ENCODE results near the gene FAM83D. TPM values are rescaled to one million over a fixed set of nuclear protein-coding genes. Genes with fewer than 3 reads are reported as not detected.
"Not testable (repeated sequence)": the region's sequence is repeated elsewhere in the genome, so short reads cannot be mapped to it uniquely, and the experiment has no call there.

Gene FAM83D
- polyA plus RNA-seq, 2 of the 4 experiments (the other 2 are of a cell fraction): 57.1 to 58.3 TPM

GRCh38 chr20:38995536-38996044, 69.4 kb downstream of the FAM83D start:
- DNase-seq (ENCODE audit: low read depth in 1 of 2, low spot score in 1 of 2): no peak
- POLR2A ChIA-PET: no interaction called here
- WGBS (ENCODE audit: missing lambda C conversion rate): 91% methylated on average over 3 of the region's 3 CpGs
- no peak for FAIRE-seq
- no peak for TF ChIP-seq EP300 (IDR thresholded peaks at IDR 0.05)
- TF ChIP-seq SREBF2 (IDR thresholded peaks at IDR 0.05): no peak
- TF ChIP-seq ELK1 (IDR thresholded peaks at IDR 0.05; ENCODE audit: low read depth, low read length): no peak
- no peak for TF ChIP-seq CTCF (IDR thresholded peaks at IDR 0.05)
- TF ChIP-seq ZSCAN20 (CRISPR knock-in tag; IDR thresholded peaks at IDR 0.05): no peak
- no peak for TF ChIP-seq NPAS2 (CRISPR knock-in tag; IDR thresholded peaks at IDR 0.05; ENCODE audit: borderline replicate concordance)
- no peak for TF ChIP-seq REST (IDR thresholded peaks at IDR 0.05)
- no peak for TF ChIP-seq PHF8 (IDR thresholded peaks at IDR 0.05; ENCODE audit: borderline replicate concordance, low read depth)
- no peak for TF ChIP-seq RFX5 (IDR thresholded peaks at IDR 0.05)
- TF ChIP-seq TP53 (CRISPR knock-in tag; IDR thresholded peaks at IDR 0.05): no peak
- no peak for TF ChIP-seq HES2 (IDR thresholded peaks at IDR 0.05)
- TF ChIP-seq HOXB13 (CRISPR knock-in tag; IDR thresholded peaks at IDR 0.05; ENCODE audit: low read depth): no peak
- no peak for TF ChIP-seq HEYL (CRISPR knock-in tag; IDR thresholded peaks at IDR 0.05)
- CTCF ChIA-PET: interaction anchor here (0.7 to 1.3 kb wide), 3 partner anchors 9 to 629 kb away, joined by 3 read pairs; no protein-coding TSS in a partner anchor
- no peak overlapping the region for H3K4me3 ChIP-seq
- H3K27ac ChIP-seq: no peak overlapping the region
- ATAC-seq: no peak
- no peak overlapping the region for H3K4me2 ChIP-seq
- H3K4me1 ChIP-seq: no peaks in the 10 kb centered on the region
- no peaks in the 10 kb centered on the region for H3K9me3 ChIP-seq

- ATAC-seq; H3K4me2 ChIP-seq; FAIRE-seq; H3K9me3 ChIP-seq; H3K4me3 ChIP-seq; DNase-seq (ENCODE audit: low read depth in 1 of 2, low spot score in 1 of 2); POLR2A ChIA-PET; H3K27ac ChIP-seq; H3K4me1 ChIP-seq: not testable (repeated sequence)
- WGBS (ENCODE audit: missing lambda C conversion rate): 71% methylated on average over 1 of the region's 1 CpG
- CTCF ChIA-PET: interaction anchor here (1.1 to 1.5 kb wide), 5 partner anchors 9 to 52 kb away, joined by 3 to 5 read pairs (median 3); no protein-coding TSS in a partner anchor
- TF ChIP-seq ZC3H11A (IDR thresholded peaks at IDR 0.05): peak; percentile 81
Observed at GRCh38 chr20:38996866-38997265, 70.6 kb downstream of the FAM83D start.

GRCh38 chr20:38997622-38998021, 71.4 kb downstream of the FAM83D start:
- Histone ChIP-seq H3K4me1 (no peaks in the 10 kb centered on the region), H3K4me3 (no peak overlapping the region), H3K9me3 (no peaks in the 10 kb centered on the region), H3K4me2 (no peak overlapping the region), H3K27ac (no peak overlapping the region)
- ChIA-PET CTCF (interaction anchor here (1.2 to 1.6 kb wide), 3 partner anchors 11 to 50 kb away, joined by 3 to 5 read pairs (median 5); no protein-coding TSS in a partner anchor), POLR2A (interaction anchor here (0.5 kb wide), 1 partner anchor 12 kb away, joined by 4 read pairs; no protein-coding TSS in a partner anchor)
- ATAC-seq (no peak), FAIRE-seq (no peak), DNase-seq (ENCODE audit: low read depth in 1 of 2, low spot score in 1 of 2) (no peak)
- 92% methylated on average over 8 of the region's 8 CpGs for WGBS (ENCODE audit: missing lambda C conversion rate)
- no peak for TF ChIP-seq MYC (IDR thresholded peaks at IDR 0.05; ENCODE audit: borderline replicate concordance, low read length)
- TF ChIP-seq FOSB (CRISPR knock-in tag; IDR thresholded peaks at IDR 0.05): no peak
- TF ChIP-seq MAZ (IDR thresholded peaks at IDR 0.05; ENCODE audit: borderline replicate concordance, low read depth, low read length): no peak
- TF ChIP-seq ZFP36 (IDR thresholded peaks at IDR 0.05; ENCODE audit: borderline replicate concordance, partially characterized antibody): no peak
- no peak for TF ChIP-seq CTCF (IDR thresholded peaks at IDR 0.05)
- no peak for TF ChIP-seq HEYL (CRISPR knock-in tag; IDR thresholded peaks at IDR 0.05)
- TF ChIP-seq JUN (IDR thresholded peaks at IDR 0.05): no peak
- TF ChIP-seq GATA3 (IDR thresholded peaks at IDR 0.05; ENCODE audit: borderline replicate concordance): no peak
- TF ChIP-seq ATOH8 (CRISPR knock-in tag; IDR thresholded peaks at IDR 0.05; ENCODE audit: low read depth): no peak
- no peak for TF ChIP-seq SREBF2 (IDR thresholded peaks at IDR 0.05)
- no peak for TF ChIP-seq RAD21 (conservative IDR thresholded peaks at IDR 0.05 in 1 of 2, IDR thresholded peaks at IDR 0.05 in 1 of 2)
